Measurements from ENCODE around the gene CLASP1. TPM values are rescaled to one million over a fixed set of nuclear protein-coding genes. Genes with fewer than 3 reads are reported as not detected.

Gene CLASP1
- total RNA-seq, 2 experiments from 2014 or later = 33.8 to 72.4 TPM

DNA sequence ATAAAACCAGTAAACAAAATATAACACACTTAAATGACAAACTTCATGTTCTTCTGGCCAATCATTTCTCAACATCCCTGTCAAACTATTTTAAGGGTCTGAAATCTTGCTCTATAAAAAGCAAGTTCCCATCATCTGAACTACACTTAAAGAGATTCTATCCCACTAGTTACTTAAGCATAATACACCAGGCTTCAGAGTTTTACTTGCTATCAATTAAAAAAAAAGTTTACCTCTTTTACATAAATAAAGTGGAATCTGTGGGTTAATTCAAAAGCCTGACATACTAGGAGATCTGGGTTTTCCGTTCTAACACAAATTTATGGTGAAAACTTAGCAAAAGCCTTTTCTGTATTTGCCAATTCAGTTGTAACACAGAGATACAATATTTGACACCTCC, 1.9 kb downstream of the CLASP1 start:
- no peak overlapping the region for H3K27ac ChIP-seq (ENCODE audit: low read depth, low read length, poor library complexity, severe bottlenecking)

DNA sequence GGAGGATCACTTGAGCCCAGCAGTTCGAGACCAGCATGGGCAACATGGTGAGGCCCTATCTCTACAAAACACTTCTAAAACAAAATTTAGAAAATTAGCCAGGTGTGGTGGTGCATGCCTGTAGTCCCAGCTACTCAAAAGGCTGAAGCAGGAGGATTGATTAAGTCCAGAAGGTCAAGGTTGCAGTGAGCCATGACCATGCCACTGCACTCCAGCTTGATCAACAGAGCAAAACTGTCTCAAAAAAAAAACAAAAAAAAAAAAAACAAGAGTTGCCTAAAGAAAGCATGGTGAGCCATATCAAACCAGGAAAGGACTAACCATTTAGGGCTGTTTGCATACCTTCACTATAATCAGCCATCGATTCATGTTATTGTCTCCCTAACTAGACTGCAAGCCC, 4.5 kb downstream of the CLASP1 start:
- Histone ChIP-seq H3K36me3 (ENCODE audit: insufficient read depth, low read length) (peaks cover 21% of the 10 kb centered on the region), H3K9me3 (ENCODE audit: low read length) (no peaks in the 10 kb centered on the region), H3K4me2 (ENCODE audit: low read length) (peak overlapping the region; percentile 35; the same call in 1 of the 2 replicates), H4K20me1 (ENCODE audit: insufficient read depth, low read length) (peaks cover 5% of the 10 kb centered on the region; the same call in 1 of the 2 replicates), H3K27ac (ENCODE audit: low read depth, low read length, poor library complexity, severe bottlenecking) (no peak overlapping the region), H3K4me3 (ENCODE audit: low read depth, low read length, poor library complexity, severe bottlenecking) (no peak overlapping the region), H3K9me2 (ENCODE audit: insufficient read depth, low read length) (no peaks in the 10 kb centered on the region), H2AFZ (ENCODE audit: low read length) (no peak overlapping the region), H3K79me2 (ENCODE audit: insufficient read depth, low read depth, low read length) (peaks cover 90% of the 10 kb centered on the region), H3K4me1 (ENCODE audit: insufficient read depth, low read length, poor library complexity, severe bottlenecking) (peaks cover 25% of the 10 kb centered on the region)
- intact Hi-C loops (cut with micrococcal nuclease; ENCODE audit: unreplicated experiment) = loop anchor here (5.0 kb wide), 1 partner anchor 82 kb away; no protein-coding TSS in a partner anchor
- POLR2A ChIA-PET = interaction anchor here (0.6 to 7.2 kb wide), 5 partner anchors 12 to 196 kb away, joined by 3 to 55 read pairs (median 5); partner anchors contain the start of gene RNU4ATAC
- BruUV-seq (replicated peaks) = no TSS peak
- CTCF ChIA-PET (ENCODE audit: unreplicated experiment) = no interaction called here
- TF ChIP-seq EZH2phosphoT487 (IDR thresholded peaks at IDR 0.05; ENCODE audit: borderline replicate concordance, low read depth, low read length) = no peak
- TF ChIP-seq, protein P1, sequence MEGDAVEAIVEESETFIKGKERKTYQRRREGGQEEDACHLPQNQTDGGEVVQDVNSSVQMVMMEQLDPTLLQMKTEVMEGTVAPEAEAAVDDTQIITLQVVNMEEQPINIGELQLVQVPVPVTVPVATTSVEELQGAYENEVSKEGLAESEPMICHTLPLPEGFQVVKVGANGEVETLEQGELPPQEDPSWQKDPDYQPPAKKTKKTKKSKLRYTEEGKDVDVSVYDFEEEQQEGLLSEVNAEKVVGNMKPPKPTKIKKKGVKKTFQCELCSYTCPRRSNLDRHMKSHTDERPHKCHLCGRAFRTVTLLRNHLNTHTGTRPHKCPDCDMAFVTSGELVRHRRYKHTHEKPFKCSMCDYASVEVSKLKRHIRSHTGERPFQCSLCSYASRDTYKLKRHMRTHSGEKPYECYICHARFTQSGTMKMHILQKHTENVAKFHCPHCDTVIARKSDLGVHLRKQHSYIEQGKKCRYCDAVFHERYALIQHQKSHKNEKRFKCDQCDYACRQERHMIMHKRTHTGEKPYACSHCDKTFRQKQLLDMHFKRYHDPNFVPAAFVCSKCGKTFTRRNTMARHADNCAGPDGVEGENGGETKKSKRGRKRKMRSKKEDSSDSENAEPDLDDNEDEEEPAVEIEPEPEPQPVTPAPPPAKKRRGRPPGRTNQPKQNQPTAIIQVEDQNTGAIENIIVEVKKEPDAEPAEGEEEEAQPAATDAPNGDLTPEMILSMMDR (conservative IDR thresholded peaks at IDR 0.05; ENCODE audit: low read length) = no peak
- no peak for DNase-seq (ENCODE audit: low spot score)

More for the DNA sequence above, 1.9 kb downstream of the CLASP1 start:
- Histone ChIP-seq H3K36me3 (ENCODE audit: insufficient read depth, low read length) (peaks cover 6% of the 10 kb centered on the region), H3K9me3 (ENCODE audit: low read length) (no peaks in the 10 kb centered on the region), H3K4me2 (ENCODE audit: low read length) (peak overlapping the region; percentile 81), H4K20me1 (ENCODE audit: insufficient read depth, low read length) (peaks cover 5% of the 10 kb centered on the region; the same call in 1 of the 2 replicates), H3K79me2 (ENCODE audit: insufficient read depth, low read depth, low read length) (peaks cover 83% of the 10 kb centered on the region), H3K9me2 (ENCODE audit: insufficient read depth, low read length) (no peaks in the 10 kb centered on the region), H3K4me3 (ENCODE audit: low read depth, low read length, poor library complexity, severe bottlenecking) (peak overlapping the region; percentile 90), H2AFZ (ENCODE audit: low read length) (no peak overlapping the region), H3K4me1 (ENCODE audit: insufficient read depth, low read length, poor library complexity, severe bottlenecking) (peaks cover 40% of the 10 kb centered on the region)
- intact Hi-C loops (cut with micrococcal nuclease; ENCODE audit: unreplicated experiment) = loop anchor here (5.0 kb wide), 1 partner anchor 85 kb away; no protein-coding TSS in a partner anchor
- ChIA-PET POLR2A (interaction anchor here (0.7 to 7.2 kb wide), 3 partner anchors 12 to 116 kb away, joined by 3 to 55 read pairs (median 4); partner anchors contain the start of gene RNU4ATAC), CTCF (ENCODE audit: unreplicated experiment) (no interaction called here)
- no TSS peak for BruUV-seq (replicated peaks)
- DNase-seq (ENCODE audit: low spot score) = no peak
- no peak for TF ChIP-seq EZH2phosphoT487 (IDR thresholded peaks at IDR 0.05; ENCODE audit: borderline replicate concordance, low read depth, low read length)
- TF ChIP-seq, protein P1 (conservative IDR thresholded peaks at IDR 0.05; ENCODE audit: low read length) = no peak

DNA sequence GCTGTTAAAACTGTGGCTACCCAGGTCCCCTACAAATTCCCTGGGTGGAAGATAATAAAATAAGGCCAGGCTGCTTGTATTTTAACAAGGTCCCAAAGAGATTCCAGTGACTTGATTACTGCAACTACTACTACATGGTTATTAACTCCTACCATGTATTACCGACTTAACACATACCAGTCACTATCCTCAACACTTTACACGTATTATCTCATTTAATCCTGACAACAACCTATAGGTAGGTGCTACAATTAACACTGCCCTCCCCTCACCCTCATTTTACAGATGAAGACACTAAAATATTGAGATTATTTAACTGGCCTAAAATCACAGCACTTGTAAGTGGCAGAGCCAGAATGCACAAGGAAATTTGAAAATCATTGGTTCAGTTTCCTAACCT, 5.4 kb downstream of the CLASP1 start:
- ChIA-PET POLR2A (interaction anchor here (0.7 to 7.2 kb wide), 5 partner anchors 11 to 305 kb away, joined by 3 to 55 read pairs (median 4); partner anchors contain the start of gene RNU4ATAC), CTCF (ENCODE audit: unreplicated experiment) (interaction anchor here (1.0 kb wide), 1 partner anchor 112 kb away, joined by 3 read pairs; no protein-coding TSS in a partner anchor)
- peaks cover 25% of the 10 kb centered on the region for H3K4me1 ChIP-seq (ENCODE audit: insufficient read depth, low read length, poor library complexity, severe bottlenecking)

More for the DNA sequence above, 5.4 kb downstream of the CLASP1 start:
- no peak overlapping the region for H3K27ac ChIP-seq (ENCODE audit: low read depth, low read length, poor library complexity, severe bottlenecking)
- TF ChIP-seq, protein P1 (conservative IDR thresholded peaks at IDR 0.05; ENCODE audit: low read length) = no peak
- TF ChIP-seq EZH2phosphoT487 (IDR thresholded peaks at IDR 0.05; ENCODE audit: borderline replicate concordance, low read depth, low read length) = no peak
- no peaks in the 10 kb centered on the region for H3K9me2 ChIP-seq (ENCODE audit: insufficient read depth, low read length)
- peaks cover 28% of the 10 kb centered on the region for H3K36me3 ChIP-seq (ENCODE audit: insufficient read depth, low read length)
- no peak for DNase-seq (ENCODE audit: low spot score)
- BruUV-seq (replicated peaks) = no TSS peak
- H3K79me2 ChIP-seq (ENCODE audit: insufficient read depth, low read depth, low read length) = peaks cover 95% of the 10 kb centered on the region
- intact Hi-C loops (cut with micrococcal nuclease; ENCODE audit: unreplicated experiment) = no loop called here
- H4K20me1 ChIP-seq (ENCODE audit: insufficient read depth, low read length) = peaks cover 5% of the 10 kb centered on the region; the same call in 1 of the 2 replicates
- no peaks in the 10 kb centered on the region for H3K9me3 ChIP-seq (ENCODE audit: low read length)
- no peak overlapping the region for H2AFZ ChIP-seq (ENCODE audit: low read length)
- H3K4me2 ChIP-seq (ENCODE audit: low read length) = no peak overlapping the region
- H3K4me3 ChIP-seq (ENCODE audit: low read depth, low read length, poor library complexity, severe bottlenecking) = no peak overlapping the region
